Measurements from ENCODE around the gene RMP24.

The RMP24 gene

GRCh38 chr18:35934891-35935290 is 37.6 kb upstream of the RMP24 start:
- Histone ChIP-seq H3K4me1 (ENCODE audit: control insufficient read depth in 1 of 2, low read depth in 2 of 2) (no peaks in the 10 kb centered on the region), H3K27ac (no peak overlapping the region), H3K36me3 (no peaks in the 10 kb centered on the region), H3K4me3 (no peak overlapping the region), H3K27me3 (replicated peaks; ENCODE audit: insufficient read depth) (no peaks in the 10 kb centered on the region), H3K9me3 (no peaks in the 10 kb centered on the region)
- TF ChIP-seq, protein P1, sequence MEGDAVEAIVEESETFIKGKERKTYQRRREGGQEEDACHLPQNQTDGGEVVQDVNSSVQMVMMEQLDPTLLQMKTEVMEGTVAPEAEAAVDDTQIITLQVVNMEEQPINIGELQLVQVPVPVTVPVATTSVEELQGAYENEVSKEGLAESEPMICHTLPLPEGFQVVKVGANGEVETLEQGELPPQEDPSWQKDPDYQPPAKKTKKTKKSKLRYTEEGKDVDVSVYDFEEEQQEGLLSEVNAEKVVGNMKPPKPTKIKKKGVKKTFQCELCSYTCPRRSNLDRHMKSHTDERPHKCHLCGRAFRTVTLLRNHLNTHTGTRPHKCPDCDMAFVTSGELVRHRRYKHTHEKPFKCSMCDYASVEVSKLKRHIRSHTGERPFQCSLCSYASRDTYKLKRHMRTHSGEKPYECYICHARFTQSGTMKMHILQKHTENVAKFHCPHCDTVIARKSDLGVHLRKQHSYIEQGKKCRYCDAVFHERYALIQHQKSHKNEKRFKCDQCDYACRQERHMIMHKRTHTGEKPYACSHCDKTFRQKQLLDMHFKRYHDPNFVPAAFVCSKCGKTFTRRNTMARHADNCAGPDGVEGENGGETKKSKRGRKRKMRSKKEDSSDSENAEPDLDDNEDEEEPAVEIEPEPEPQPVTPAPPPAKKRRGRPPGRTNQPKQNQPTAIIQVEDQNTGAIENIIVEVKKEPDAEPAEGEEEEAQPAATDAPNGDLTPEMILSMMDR (IDR thresholded peaks at IDR 0.05), result no peak
- no peak for ATAC-seq (ENCODE audit: insufficient number of reproducible peaks, low FRiP score, low read depth)
- no peak for DNase-seq (ENCODE audit: low spot score)

DNA sequence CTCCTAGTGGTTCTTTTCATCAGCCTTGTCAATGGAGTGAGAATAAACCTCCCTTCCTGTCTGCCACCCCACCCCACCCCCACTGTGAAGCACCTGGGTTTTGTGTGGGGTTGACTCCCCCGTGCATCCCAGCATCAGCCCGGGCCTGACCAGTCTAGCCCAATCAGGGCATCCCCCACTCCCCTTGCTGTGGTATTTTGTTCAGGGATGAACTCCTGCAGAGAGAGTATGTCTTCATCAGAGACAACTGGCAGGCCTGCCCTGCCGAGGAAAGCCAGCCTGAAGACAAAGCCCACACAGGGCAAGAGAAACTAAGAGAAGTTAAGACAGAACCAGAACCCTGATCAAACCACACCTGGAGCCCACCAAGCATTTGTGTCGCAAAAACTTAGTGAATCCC is 36.7 kb upstream of the RMP24 start:
- Histone ChIP-seq H3K4me1 (ENCODE audit: control insufficient read depth in 1 of 2, low read depth in 2 of 2) (no peaks in the 10 kb centered on the region), H3K9me3 (no peaks in the 10 kb centered on the region), H3K27ac (no peak overlapping the region), H3K36me3 (no peaks in the 10 kb centered on the region), H3K4me3 (no peak overlapping the region), H3K27me3 (replicated peaks; ENCODE audit: insufficient read depth) (no peaks in the 10 kb centered on the region)
- ATAC-seq (ENCODE audit: insufficient number of reproducible peaks, low FRiP score, low read depth) (no peak), DNase-seq (ENCODE audit: low spot score) (no peak)
- TF ChIP-seq, protein P1 (IDR thresholded peaks at IDR 0.05), result no peak

DNA sequence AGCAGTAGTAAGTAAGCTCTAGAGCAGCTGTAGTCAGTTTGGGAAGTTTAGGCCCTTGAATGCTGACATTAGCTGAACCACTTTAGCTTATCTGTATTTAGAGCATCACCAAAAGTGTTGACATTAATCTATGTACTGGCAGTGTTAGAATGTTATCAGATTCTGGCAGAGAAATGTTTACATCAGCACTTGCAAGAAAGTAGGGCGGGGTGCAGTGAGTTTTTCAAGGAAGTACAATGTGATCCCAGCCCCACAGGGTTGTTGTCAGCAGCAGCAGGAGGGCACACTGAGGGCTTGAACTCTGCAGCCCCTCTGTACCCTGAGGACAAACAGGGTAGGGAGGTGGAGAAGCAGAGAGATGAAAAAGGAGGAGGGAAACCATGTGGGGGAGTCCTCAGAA is 35.5 kb upstream of the RMP24 start:
- DNase-seq (ENCODE audit: low spot score) (no peak), ATAC-seq (ENCODE audit: insufficient number of reproducible peaks, low FRiP score, low read depth) (no peak)
- Histone ChIP-seq H3K9me3 (no peaks in the 10 kb centered on the region), H3K4me1 (ENCODE audit: control insufficient read depth in 1 of 2, low read depth in 2 of 2) (no peaks in the 10 kb centered on the region), H3K27me3 (replicated peaks; ENCODE audit: insufficient read depth) (no peaks in the 10 kb centered on the region), H3K27ac (no peak overlapping the region), H3K4me3 (no peak overlapping the region), H3K36me3 (no peaks in the 10 kb centered on the region)
- TF ChIP-seq, protein P1 (IDR thresholded peaks at IDR 0.05), result no peak

DNA sequence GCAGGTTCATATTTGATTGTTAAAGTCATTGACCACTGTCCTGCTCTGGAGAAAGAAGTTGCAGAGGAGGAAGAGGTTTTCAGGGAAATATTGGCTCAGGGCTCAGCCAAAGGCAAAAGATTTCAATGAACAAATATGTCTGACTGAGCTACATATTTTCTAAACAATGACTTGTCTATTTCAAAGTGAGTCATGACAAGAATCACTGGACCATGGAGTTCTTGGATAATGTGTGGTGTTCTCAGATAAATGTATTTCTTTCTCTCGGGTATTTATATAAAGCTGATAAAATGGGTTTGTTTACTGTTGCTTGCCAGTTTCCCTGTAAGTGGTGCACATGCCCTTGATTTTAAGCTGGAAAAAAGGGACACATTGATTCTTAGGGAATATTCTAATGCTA is 34.3 kb upstream of the RMP24 start:
- Histone ChIP-seq H3K36me3 (no peaks in the 10 kb centered on the region), H3K27me3 (replicated peaks; ENCODE audit: insufficient read depth) (no peaks in the 10 kb centered on the region), H3K4me3 (no peak overlapping the region), H3K4me1 (ENCODE audit: control insufficient read depth in 1 of 2, low read depth in 2 of 2) (no peaks in the 10 kb centered on the region), H3K9me3 (no peaks in the 10 kb centered on the region), H3K27ac (no peak overlapping the region)
- ATAC-seq (ENCODE audit: insufficient number of reproducible peaks, low FRiP score, low read depth), result no peak
- TF ChIP-seq, protein P1 (IDR thresholded peaks at IDR 0.05), result no peak
- no peak for DNase-seq (ENCODE audit: low spot score)

- Histone ChIP-seq H3K27ac (no peak overlapping the region), H3K27me3 (replicated peaks; ENCODE audit: insufficient read depth) (no peaks in the 10 kb centered on the region), H3K36me3 (no peaks in the 10 kb centered on the region), H3K4me3 (no peak overlapping the region), H3K4me1 (ENCODE audit: control insufficient read depth in 1 of 2, low read depth in 2 of 2) (no peaks in the 10 kb centered on the region), H3K9me3 (no peaks in the 10 kb centered on the region)
- DNase-seq (ENCODE audit: low spot score), result no peak
- TF ChIP-seq, protein P1 (IDR thresholded peaks at IDR 0.05), result no peak
- ATAC-seq (ENCODE audit: insufficient number of reproducible peaks, low FRiP score, low read depth), result no peak
These were observed 33.9 kb upstream of the RMP24 start for GRCh38 chr18:35938562-35938961.
